ENCODE results near the gene ZFP1. TPM values are rescaled to one million over a fixed set of nuclear protein-coding genes. Genes with fewer than 3 reads are reported as not detected.

Gene ZFP1
- total and polyA plus RNA-seq, 2 experiments from 2014 or later: 4.8 to 12.5 TPM

GRCh38 chr16:75188832-75189477, 40.6 kb downstream of the ZFP1 start:
- no peak for DNase-seq (ENCODE audit: low spot score)
- H3K27me3 ChIP-seq (ENCODE audit: insufficient read depth): no peaks in the 10 kb centered on the region

GRCh38 chr16:75189638-75190245, 41.4 kb downstream of the ZFP1 start:
- Histone ChIP-seq H3K4me3 (no peak overlapping the region), H3F3A (replicated peaks; ENCODE audit: low read depth) (0 out of 2 replicates have a peak, but pooled peaks cover 2% of the 10 kb centered on the region), H3K79me2 (replicated peaks; ENCODE audit: insufficient read depth) (no peaks in the 10 kb centered on the region), H3K9me2 (ENCODE audit: insufficient read depth) (no peaks in the 10 kb centered on the region), H3K27me3 (ENCODE audit: insufficient read depth) (no peaks in the 10 kb centered on the region), H3K27ac (ENCODE audit: low read depth) (no peak overlapping the region), H3K4me2 (no peak overlapping the region), H3K4me1 (ENCODE audit: insufficient read depth) (no peaks in the 10 kb centered on the region), H3K36me3 (ENCODE audit: insufficient read depth) (no peaks in the 10 kb centered on the region), H4K20me1 (replicated peaks; ENCODE audit: insufficient read depth) (no peaks in the 10 kb centered on the region), H2AFZ (no peak overlapping the region)
- H3K9me3 Mint-ChIP-seq: no peaks in the 10 kb centered on the region; the same call in 1 of the 3 replicates
- H3K4me3 Mint-ChIP-seq: no peak overlapping the region
- ATAC-seq: no peak
- H3K27ac Mint-ChIP-seq: no peak overlapping the region
- no peak for DNase-seq (ENCODE audit: low spot score)
- H3K36me3 Mint-ChIP-seq (ENCODE audit: low read depth): no peaks in the 10 kb centered on the region
- H3K27me3 Mint-ChIP-seq (ENCODE audit: insufficient read depth, low read depth, poor library complexity): peaks cover 7% of the 10 kb centered on the region
- no peaks in the 10 kb centered on the region; the same call in 2 of the 3 replicates for H3K4me1 Mint-ChIP-seq
- TF ChIP-seq ZNF331 (CRISPR knock-in tag; IDR thresholded peaks at IDR 0.05; ENCODE audit: low read depth): no peak
- TF ChIP-seq NANOG (IDR thresholded peaks at IDR 0.05; ENCODE audit: borderline replicate concordance): no peak
- TF ChIP-seq ZNF462 (CRISPR knock-in tag; IDR thresholded peaks at IDR 0.05): no peak
- no peak for TF ChIP-seq CREB1 (CRISPR knock-in tag; IDR thresholded peaks at IDR 0.05; ENCODE audit: low read depth)
- no peak for TF ChIP-seq EZH2phosphoT487 (IDR thresholded peaks at IDR 0.05; ENCODE audit: unreplicated experiment)
- no peak for TF ChIP-seq CTCF (conservative IDR thresholded peaks at IDR 0.05; ENCODE audit: low read depth in 2 of 2)
- no peak for TF ChIP-seq ZNF114 (CRISPR knock-in tag; IDR thresholded peaks at IDR 0.05)
- TF ChIP-seq JUNB (IDR thresholded peaks at IDR 0.05; ENCODE audit: unreplicated experiment): no peak
- no peak for TF ChIP-seq POLR2AphosphoS5 (IDR thresholded peaks at IDR 0.05; ENCODE audit: low read depth)

More at GRCh38 chr16:75188832-75189477, 40.6 kb downstream of the ZFP1 start:
- Histone ChIP-seq H3K4me3 (no peak overlapping the region), H3K36me3 (ENCODE audit: insufficient read depth) (no peaks in the 10 kb centered on the region), H3K79me2 (replicated peaks; ENCODE audit: insufficient read depth) (no peaks in the 10 kb centered on the region), H3F3A (replicated peaks; ENCODE audit: low read depth) (0 out of 2 replicates have a peak, but pooled peaks cover 2% of the 10 kb centered on the region), H2AFZ (no peak overlapping the region), H3K9me2 (ENCODE audit: insufficient read depth) (no peaks in the 10 kb centered on the region), H3K27ac (ENCODE audit: low read depth) (no peak overlapping the region), H3K4me1 (ENCODE audit: insufficient read depth) (no peaks in the 10 kb centered on the region), H3K4me2 (no peak overlapping the region), H4K20me1 (replicated peaks; ENCODE audit: insufficient read depth) (no peaks in the 10 kb centered on the region)
- TF ChIP-seq NANOG (IDR thresholded peaks at IDR 0.05; ENCODE audit: borderline replicate concordance) (no peak), EZH2 (IDR thresholded peaks at IDR 0.05; ENCODE audit: low read depth, unreplicated experiment) (no peak), ZNF331 (CRISPR knock-in tag; IDR thresholded peaks at IDR 0.05; ENCODE audit: low read depth) (no peak)
- Mint-ChIP-seq H3K36me3 (ENCODE audit: low read depth) (no peaks in the 10 kb centered on the region), H3K9me3 (no peaks in the 10 kb centered on the region; the same call in 1 of the 3 replicates), H3K27me3 (ENCODE audit: insufficient read depth, low read depth, poor library complexity) (peaks cover 7% of the 10 kb centered on the region), H3K4me3 (no peak overlapping the region), H3K4me1 (no peaks in the 10 kb centered on the region; the same call in 2 of the 3 replicates), H3K27ac (no peak overlapping the region)
- no peak for ATAC-seq
